Astrocyte (in vitro differentiated cells and primary cell): ENCODE results near the gene PLIN5.

Source experiments
- EZH2 ChIP-seq: IDR thresholded peaks from 2 replicates; pipeline ENCODE4 v1.6.1; 2012; ENCODE audit warnings: mild to moderate bottlenecking, low read length, inconsistent platforms; ENCODE audit not compliant: insufficient read depth
- TF ChIP-seq, protein P1 (sequence below): IDR thresholded peaks from 2 replicates; pipeline ENCODE4 v1.5.1; 2011; ENCODE audit warnings: low read depth, mild to moderate bottlenecking, inconsistent platforms, low read length, moderate library complexity; ENCODE audit not compliant: insufficient read depth

DNA sequence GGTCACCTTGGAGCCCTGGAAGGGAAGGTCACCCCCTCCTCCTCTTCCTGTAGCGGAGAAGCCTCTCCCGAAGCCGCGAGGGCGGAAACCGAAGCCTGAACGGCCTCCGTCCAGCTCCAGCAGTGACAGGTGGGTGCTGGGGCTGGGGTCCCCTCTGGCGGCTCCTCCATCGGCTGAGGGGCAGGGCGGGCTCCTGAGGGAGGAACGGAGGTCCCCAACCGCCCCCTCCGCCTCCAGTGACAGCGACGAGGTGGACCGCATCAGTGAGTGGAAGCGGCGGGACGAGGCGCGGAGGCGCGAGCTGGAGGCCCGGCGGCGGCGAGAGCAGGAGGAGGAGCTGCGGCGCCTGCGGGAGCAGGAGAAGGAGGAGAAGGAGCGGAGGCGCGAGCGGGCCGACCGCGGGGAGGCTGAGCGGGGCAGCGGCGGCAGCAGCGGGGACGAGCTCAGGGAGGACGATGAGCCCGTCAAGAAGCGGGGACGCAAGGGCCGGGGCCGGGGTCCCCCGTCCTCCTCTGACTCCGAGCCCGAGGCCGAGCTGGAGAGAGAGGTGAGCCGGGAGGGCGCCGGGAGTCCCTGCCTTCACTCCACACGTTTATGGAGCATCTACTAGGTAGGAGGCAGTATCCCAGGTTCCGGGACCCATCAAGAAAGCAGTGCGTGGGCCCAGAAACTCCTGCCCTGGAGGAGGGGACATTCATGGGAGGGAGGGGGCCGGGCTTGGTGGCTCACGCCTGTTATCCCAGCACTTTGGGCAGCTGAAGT is 40.9 kb downstream of the PLIN5 start:
- TF ChIP-seq, protein P1, sequence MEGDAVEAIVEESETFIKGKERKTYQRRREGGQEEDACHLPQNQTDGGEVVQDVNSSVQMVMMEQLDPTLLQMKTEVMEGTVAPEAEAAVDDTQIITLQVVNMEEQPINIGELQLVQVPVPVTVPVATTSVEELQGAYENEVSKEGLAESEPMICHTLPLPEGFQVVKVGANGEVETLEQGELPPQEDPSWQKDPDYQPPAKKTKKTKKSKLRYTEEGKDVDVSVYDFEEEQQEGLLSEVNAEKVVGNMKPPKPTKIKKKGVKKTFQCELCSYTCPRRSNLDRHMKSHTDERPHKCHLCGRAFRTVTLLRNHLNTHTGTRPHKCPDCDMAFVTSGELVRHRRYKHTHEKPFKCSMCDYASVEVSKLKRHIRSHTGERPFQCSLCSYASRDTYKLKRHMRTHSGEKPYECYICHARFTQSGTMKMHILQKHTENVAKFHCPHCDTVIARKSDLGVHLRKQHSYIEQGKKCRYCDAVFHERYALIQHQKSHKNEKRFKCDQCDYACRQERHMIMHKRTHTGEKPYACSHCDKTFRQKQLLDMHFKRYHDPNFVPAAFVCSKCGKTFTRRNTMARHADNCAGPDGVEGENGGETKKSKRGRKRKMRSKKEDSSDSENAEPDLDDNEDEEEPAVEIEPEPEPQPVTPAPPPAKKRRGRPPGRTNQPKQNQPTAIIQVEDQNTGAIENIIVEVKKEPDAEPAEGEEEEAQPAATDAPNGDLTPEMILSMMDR: no peak
- no peak for TF ChIP-seq EZH2
